ENCODE data around the gene CMIP. TPM values are rescaled to one million over a fixed set of nuclear protein-coding genes. Genes with fewer than 3 reads are reported as not detected.
A peak's percentile ranks its signal among the peaks of the same experiment; 100 is the strongest.

CMIP gene
- total RNA-seq, 1 experiment from 2014 or later = 48.2 TPM

GRCh38 chr16:81634380-81635062, 189.9 kb downstream of the CMIP start:
- Histone ChIP-seq H4K8ac (replicated peaks; ENCODE audit: insufficient read length, low read depth, low read length) (no peak overlapping the region), H2BK20ac (ENCODE audit: low read depth, low read length, poor library complexity, severe bottlenecking) (no peak overlapping the region), H3K23me2 (ENCODE audit: insufficient read length, low read depth, low read length, poor library complexity, severe bottlenecking) (no peaks in the 10 kb centered on the region), H3K23ac (ENCODE audit: insufficient read length, low read depth, low read length) (no peak overlapping the region), H4K20me1 (ENCODE audit: control insufficient read depth, insufficient read depth, insufficient read length) (no peaks in the 10 kb centered on the region), H4K91ac (ENCODE audit: insufficient read length, low read depth, low read length) (no peak overlapping the region), H3T11ph (ENCODE audit: low read length) (no peak overlapping the region), H2BK120ac (ENCODE audit: low read depth, low read length, poor library complexity, severe bottlenecking) (no peak overlapping the region), H3K4me1 (ENCODE audit: insufficient read depth, low read length) (peaks cover 4% of the 10 kb centered on the region; the same call in 1 of the 2 replicates), H2BK5ac (ENCODE audit: insufficient read length, low read length) (no peak overlapping the region), H3K79me2 (ENCODE audit: insufficient read depth, low read length) (no peaks in the 10 kb centered on the region; the same call in 1 of the 2 replicates), H2BK12ac (ENCODE audit: insufficient read length, low read depth, low read length) (no peak overlapping the region), H3K56ac (ENCODE audit: insufficient read length, low read depth, low read length) (no peak overlapping the region), H2AFZ (ENCODE audit: low read length) (no peak overlapping the region), H4K5ac (ENCODE audit: insufficient read length, low read depth, low read length) (no peak overlapping the region), H3K9ac (ENCODE audit: extremely low read depth, insufficient read length, low read length) (no peak overlapping the region), H3K27me3 (ENCODE audit: insufficient read depth, low read length) (no peaks in the 10 kb centered on the region), H2AK5ac (ENCODE audit: insufficient read length, low read length) (no peak overlapping the region), H2BK15ac (ENCODE audit: low read depth, low read length) (no peak overlapping the region), H3K79me1 (ENCODE audit: insufficient read depth, low read depth, low read length, poor library complexity, severe bottlenecking) (no peaks in the 10 kb centered on the region), H3K9me3 (ENCODE audit: control insufficient read depth, low read depth, low read length) (no peaks in the 10 kb centered on the region), H3K4ac (ENCODE audit: low read depth, low read length) (no peak overlapping the region), H3K4me2 (ENCODE audit: insufficient read depth, insufficient read length, low read length) (no peak overlapping the region), H3K14ac (ENCODE audit: insufficient read depth, low read length) (no peak overlapping the region; the same call in 1 of the 2 replicates), H3K18ac (ENCODE audit: insufficient read length, low read depth, low read length) (peak overlapping the region; percentile 15), H3K27ac (ENCODE audit: insufficient read length, low read depth, low read length) (no peak overlapping the region)
- no peak for TF ChIP-seq CTCF (conservative IDR thresholded peaks at IDR 0.05)
- 0 out of 7 replicates have a peak, but pooled peaks cover 0 to 3% (median 0%) of the 10 kb centered on the region in 3 experiments for H3K36me3 Mint-ChIP-seq (ENCODE audit: insufficient read depth in 1 of 3, low read depth in 3 of 3)
- H3K9me3 Mint-ChIP-seq = no peaks in the 10 kb centered on the region
- H3K27ac Mint-ChIP-seq = peak overlapping the region in 2 of 3 experiments; percentile 40 to 70; a peak in 3 of 7 replicates
- no peak for DNase-seq
- no peak overlapping the region for H3K4me3 Mint-ChIP-seq
- H3K27me3 Mint-ChIP-seq (ENCODE audit: low read depth) = no peaks in the 10 kb centered on the region
- H3K4me1 Mint-ChIP-seq = peaks cover 66 to 91% of the 10 kb centered on the region in 2 experiments
- no CpG with 5 or more reads among the region's 13 CpGs for WGBS (ENCODE audit: extremely low coverage, insufficient read length, low lambda C conversion rate)

Data from H9 (cell line).